GM20000 (cell line): ENCODE results near the gene MACROD1.

Source experiments
- DNase-seq: peaks from one replicate; pipeline ENCODE4 v3.0.0; 2012; ENCODE audit warnings: low spot score
- TF ChIP-seq, protein P1 (sequence below): IDR thresholded peaks from 2 replicates; pipeline ENCODE4 v1.5.1; 2012; ENCODE audit warnings: mild to moderate bottlenecking, control low read depth; ENCODE audit errors: extremely low read depth, missing control alignments

The MACROD1 gene

DNA sequence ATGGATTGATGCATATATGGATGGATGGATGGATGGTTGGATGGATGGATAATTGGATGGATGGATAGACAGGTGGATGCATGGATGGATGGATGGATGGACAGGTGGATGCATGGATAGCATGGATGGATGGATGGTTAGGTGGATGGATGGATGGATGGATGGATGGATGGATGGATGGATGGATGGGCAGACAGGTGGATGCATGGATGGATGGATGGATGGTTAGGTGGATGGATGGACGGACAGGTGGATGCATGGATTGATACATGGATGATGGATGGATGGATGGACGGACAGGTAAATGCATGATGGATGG, 52.5 kb downstream of the MACROD1 start:
- DNase-seq: no peak
- TF ChIP-seq, protein P1, sequence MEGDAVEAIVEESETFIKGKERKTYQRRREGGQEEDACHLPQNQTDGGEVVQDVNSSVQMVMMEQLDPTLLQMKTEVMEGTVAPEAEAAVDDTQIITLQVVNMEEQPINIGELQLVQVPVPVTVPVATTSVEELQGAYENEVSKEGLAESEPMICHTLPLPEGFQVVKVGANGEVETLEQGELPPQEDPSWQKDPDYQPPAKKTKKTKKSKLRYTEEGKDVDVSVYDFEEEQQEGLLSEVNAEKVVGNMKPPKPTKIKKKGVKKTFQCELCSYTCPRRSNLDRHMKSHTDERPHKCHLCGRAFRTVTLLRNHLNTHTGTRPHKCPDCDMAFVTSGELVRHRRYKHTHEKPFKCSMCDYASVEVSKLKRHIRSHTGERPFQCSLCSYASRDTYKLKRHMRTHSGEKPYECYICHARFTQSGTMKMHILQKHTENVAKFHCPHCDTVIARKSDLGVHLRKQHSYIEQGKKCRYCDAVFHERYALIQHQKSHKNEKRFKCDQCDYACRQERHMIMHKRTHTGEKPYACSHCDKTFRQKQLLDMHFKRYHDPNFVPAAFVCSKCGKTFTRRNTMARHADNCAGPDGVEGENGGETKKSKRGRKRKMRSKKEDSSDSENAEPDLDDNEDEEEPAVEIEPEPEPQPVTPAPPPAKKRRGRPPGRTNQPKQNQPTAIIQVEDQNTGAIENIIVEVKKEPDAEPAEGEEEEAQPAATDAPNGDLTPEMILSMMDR: no peak

DNA sequence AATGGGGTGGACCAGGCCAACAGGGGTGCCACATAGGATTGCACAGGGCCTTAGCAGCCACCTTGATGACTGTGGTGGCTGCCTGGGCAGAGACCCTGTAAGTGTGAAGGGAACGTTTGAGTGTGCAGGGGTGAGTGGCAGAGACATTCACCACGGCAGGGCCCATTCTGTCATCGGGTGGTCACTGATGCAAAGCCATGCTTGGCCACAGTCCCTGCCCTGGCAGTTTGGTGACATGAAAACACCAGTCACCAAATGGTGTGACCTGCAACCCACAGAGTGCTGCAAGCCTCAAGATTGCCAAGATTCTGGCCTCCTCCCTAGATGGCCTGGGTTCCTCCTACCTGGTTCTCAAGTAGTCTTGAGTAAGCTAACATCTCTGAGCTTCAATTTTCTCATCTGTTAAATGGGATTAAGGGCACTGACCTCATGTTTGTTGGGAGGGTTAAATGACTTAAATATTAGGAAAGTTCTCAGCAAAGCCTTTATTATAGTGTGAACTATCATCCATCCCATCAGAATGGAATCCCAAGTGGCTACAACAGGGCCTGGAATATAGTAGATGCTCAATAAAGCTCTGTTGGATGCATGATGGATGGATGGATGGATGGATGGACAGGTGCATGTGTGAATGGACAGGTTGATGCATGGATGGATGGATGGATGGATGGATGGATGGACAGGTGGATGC, 53.0 kb downstream of the MACROD1 start:
- TF ChIP-seq, protein P1: no peak
- no peak for DNase-seq

DNA sequence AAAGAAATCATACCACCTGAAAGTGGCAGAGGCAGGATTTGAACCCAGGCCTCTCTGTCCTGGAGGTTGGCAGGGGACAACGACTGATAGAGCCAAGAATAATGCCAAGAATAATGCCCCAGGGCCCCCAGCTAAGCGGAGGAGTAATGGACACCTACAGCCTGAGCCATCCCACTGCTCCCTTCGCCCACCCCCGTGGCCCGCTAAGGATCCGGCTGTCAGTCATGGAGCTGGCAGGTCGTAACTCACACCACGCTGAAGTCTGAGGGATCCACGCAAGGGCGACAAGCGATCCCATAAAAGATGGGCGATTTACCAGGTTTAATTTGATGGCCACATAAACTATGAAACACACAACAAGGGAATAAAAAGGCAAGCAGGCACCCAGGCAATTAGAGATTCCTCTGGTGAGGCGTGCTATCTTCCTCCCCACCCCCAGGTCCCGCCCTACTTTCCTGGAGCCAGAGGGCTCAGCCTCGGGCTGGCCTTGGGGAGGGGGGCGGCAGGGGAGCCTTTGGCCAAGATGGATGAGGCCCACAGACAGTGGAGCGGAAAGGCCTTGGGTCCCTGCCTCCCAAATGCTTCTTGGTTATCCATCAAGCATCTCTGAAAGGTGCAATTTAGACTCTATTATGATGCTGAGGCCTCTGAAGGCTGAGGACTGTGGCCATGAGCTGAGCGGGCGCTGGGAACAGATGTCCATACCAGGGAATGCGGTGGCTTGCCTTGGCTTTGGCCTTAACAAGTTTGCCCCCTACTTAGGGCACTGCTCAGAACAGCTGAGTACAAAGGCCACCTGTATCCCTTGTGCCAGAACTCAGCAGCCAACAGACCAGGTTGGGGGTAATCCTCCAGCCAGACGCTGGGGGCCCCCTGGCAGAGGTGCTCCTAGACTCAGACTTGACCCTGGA, 55.2 kb downstream of the MACROD1 start:
- TF ChIP-seq, protein P1: no peak

DNA sequence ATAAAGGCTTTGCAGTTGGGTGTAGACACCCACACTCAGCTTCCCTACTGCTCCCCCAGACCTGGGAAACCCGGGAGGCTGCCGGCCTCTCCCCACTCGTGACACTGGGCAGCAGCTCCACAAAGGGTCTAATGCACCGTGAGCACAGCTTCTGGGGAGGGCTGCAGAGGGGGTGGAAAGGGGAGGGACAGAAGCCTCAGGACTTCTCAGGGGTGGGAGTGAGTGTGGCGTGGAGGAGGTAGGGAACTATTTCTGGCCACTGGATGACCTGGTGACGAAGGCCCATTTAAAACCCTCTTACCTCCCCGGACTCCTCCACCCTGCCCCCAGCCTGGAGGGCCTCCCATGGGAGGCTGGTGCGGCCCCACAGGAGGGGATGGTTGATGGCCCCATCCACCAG, 56.6 kb downstream of the MACROD1 start:
- no peak for DNase-seq
- TF ChIP-seq, protein P1: no peak

More for the DNA sequence above, 55.2 kb downstream of the MACROD1 start:
- no peak for DNase-seq

DNA sequence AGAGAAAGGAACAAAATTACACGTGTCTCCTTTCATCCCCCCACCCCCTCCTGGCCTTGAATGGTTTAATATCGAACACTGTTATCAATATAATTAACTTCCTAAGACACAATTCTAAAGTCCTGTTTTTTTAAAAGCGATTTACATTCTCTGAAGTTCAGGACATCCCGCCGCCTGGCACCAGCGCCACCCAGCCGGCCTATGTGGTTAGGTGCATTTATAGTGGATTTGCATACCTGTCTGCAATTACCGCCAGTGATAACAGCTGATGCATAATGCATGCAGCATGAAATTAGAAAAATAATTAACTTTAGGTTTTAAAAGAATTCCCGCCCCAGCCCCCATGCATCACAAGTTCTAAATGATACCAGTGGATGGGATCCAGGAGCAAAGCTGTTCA, 58.6 kb downstream of the MACROD1 start:
- no peak for DNase-seq

DNA sequence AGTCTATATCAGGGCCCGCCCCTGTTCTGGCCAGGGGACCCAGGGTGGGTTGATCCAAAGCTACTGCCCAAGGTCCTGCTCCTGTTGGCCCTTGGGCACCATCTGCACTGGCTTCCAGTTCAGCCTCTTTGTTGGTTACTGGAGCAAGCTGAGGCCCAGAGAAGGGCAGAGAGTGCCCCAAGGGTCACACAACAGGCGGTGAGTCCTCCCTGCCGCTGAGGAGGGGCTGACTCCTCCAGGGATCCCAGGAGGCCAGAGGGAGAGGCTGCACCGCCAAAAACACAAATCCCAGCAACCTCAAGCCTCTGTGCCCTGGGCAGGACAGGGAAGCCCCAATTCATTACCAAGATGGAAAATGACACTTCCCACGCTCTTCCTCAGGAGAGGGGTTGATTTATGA, 61.3 kb downstream of the MACROD1 start:
- TF ChIP-seq, protein P1: no peak
- no peak for DNase-seq

More for the DNA sequence above, 58.6 kb downstream of the MACROD1 start:
- TF ChIP-seq, protein P1: no peak
